ENCODE results near the gene GPR132. TPM values are rescaled to one million over a fixed set of nuclear protein-coding genes. Genes with fewer than 3 reads are reported as not detected.
A peak's percentile ranks its signal among the peaks of the same experiment; 100 is the strongest.

GPR132 gene
- total and polyA plus RNA-seq, 9 of the 15 experiments (the other 6 are each of a cell fraction or from before 2014, with no cell fraction given), result 0.01 to 1.1 (median 0.25) TPM; not detected in 1

- TF ChIP-seq BCLAF1 (IDR thresholded peaks at IDR 0.05; ENCODE audit: borderline replicate concordance in 1 of 2, control insufficient read depth in 1 of 2, low read depth in 2 of 2, low read length in 1 of 2) (no peak), ZNF76 (CRISPR knock-in tag; IDR thresholded peaks at IDR 0.05; ENCODE audit: borderline replicate concordance) (no peak), POLR2AphosphoS2 (IDR thresholded peaks at IDR 0.05; ENCODE audit: low read length) (no peak), GMEB1 (CRISPR knock-in tag; IDR thresholded peaks at IDR 0.05) (peak; percentile 81), PCBP1 (IDR thresholded peaks at IDR 0.05; ENCODE audit: low read depth, low read length, poor library complexity, severe bottlenecking) (peak; percentile 19), TRIM28 (IDR thresholded peaks at IDR 0.05) (no peak), PHTF2 (CRISPR knock-in tag; IDR thresholded peaks at IDR 0.05) (no peak), RBBP5 (IDR thresholded peaks at IDR 0.05; ENCODE audit: borderline replicate concordance, insufficient read depth, low read length, poor library complexity, severe bottlenecking) (peak; percentile 14), ZBTB8A (IDR thresholded peaks at IDR 0.05; ENCODE audit: partially characterized antibody) (no peak), THRAP3 (IDR thresholded peaks at IDR 0.05; ENCODE audit: borderline replicate concordance) (no peak), ZNF75A (CRISPR knock-in tag; IDR thresholded peaks at IDR 0.05) (no peak), MAX (CRISPR knock-in tag; IDR thresholded peaks at IDR 0.05) (peak; percentile 65), ZNF217 (CRISPR knock-in tag; IDR thresholded peaks at IDR 0.05) (no peak), VEZF1 (CRISPR knock-in tag; IDR thresholded peaks at IDR 0.05) (peak; percentile 87), SIX5 (IDR thresholded peaks at IDR 0.05; ENCODE audit: borderline replicate concordance in 1 of 2, insufficient read depth in 1 of 2, low read depth in 1 of 2, low read length in 2 of 2) (no peak), ZNF140 (CRISPR knock-in tag; IDR thresholded peaks at IDR 0.05) (no peak), PRPF4 (IDR thresholded peaks at IDR 0.05; ENCODE audit: insufficient read depth, low read depth, low read length, poor library complexity, severe bottlenecking) (no peak)
These were observed 44.2 kb downstream of the GPR132 start, which contains the start of gene CDCA4 (continued) for GRCh38 chr14:105020815-105021655.

All from K562 (cell line).